Small intestine (tissue), 7 donors: ENCODE measurements around the gene INHA. TPM values are rescaled to one million over a fixed set of nuclear protein-coding genes. Genes with fewer than 3 reads are reported as not detected.

Experiments
- DNase-seq, 2 donors: peaks; one replicate each; pipeline versions ENCODE4 v3.0.0 to v3.0.0-alpha.2; 2013
- FAIRE-seq: peaks from 2 replicates; lab custom pipeline; 2012; peaks lifted over from hg19 to GRCh38; lab: Jason Lieb, UNC
- H3K27ac ChIP-seq, 3 donors: one replicate each; pipeline ENCODE4 v1.5.1; 2013; ENCODE audit warnings: low read length in 2 of 3, mild to moderate bottlenecking in 2 of 3, control low read depth in 1 of 3, inconsistent platforms in 1 of 3, low read depth in 1 of 3, moderate library complexity in 1 of 3
- H3K27me3 ChIP-seq, 3 donors: one replicate each; pipeline ENCODE4 v1.6.1; 2013; ENCODE audit warnings: low read length in 3 of 3, inconsistent platforms in 1 of 3; ENCODE audit not compliant: control insufficient read depth in 3 of 3, insufficient read depth in 3 of 3
- H3K36me3 ChIP-seq, 3 donors: one replicate each; pipeline ENCODE4 v1.6.1; 2013; ENCODE audit warnings: low read length in 3 of 3, inconsistent platforms in 1 of 3, low read depth in 1 of 3, mild to moderate bottlenecking in 1 of 3, moderate library complexity in 1 of 3; ENCODE audit not compliant: control insufficient read depth in 3 of 3, insufficient read depth in 2 of 3
- H3K4me1 ChIP-seq, 3 donors: one replicate each; pipeline ENCODE4 v1.6.1; 2013; ENCODE audit warnings: low read length in 2 of 3, inconsistent platforms in 1 of 3, low read depth in 1 of 3, mild to moderate bottlenecking in 1 of 3, moderate library complexity in 1 of 3; ENCODE audit not compliant: control insufficient read depth in 3 of 3, insufficient read depth in 2 of 3
- H3K4me3 ChIP-seq, 3 donors: one replicate each; pipeline ENCODE4 v1.5.1; 2013; ENCODE audit warnings: low read length in 3 of 3, control low read depth in 1 of 3, inconsistent platforms in 1 of 3, low read depth in 1 of 3, mild to moderate bottlenecking in 1 of 3, moderate library complexity in 1 of 3
- H3K9me3 ChIP-seq, 2 donors: one replicate each; pipeline ENCODE4 v1.6.1; 2013; ENCODE audit warnings: low read depth in 1 of 2, low read length in 1 of 2; ENCODE audit not compliant: control insufficient read depth in 2 of 2, insufficient read depth in 1 of 2
- WGBS, 3 donors: extraction: QIAGEN DNeasy Blood & Tissue Kit; methylation state at CpG; one replicate each; pipeline ENCODE4 v1.1.7; 2013; 5-methylcytosine and 5-hydroxymethylcytosine counted together
- polyA plus RNA-seq, 4 donors: library from polyadenylated mRNA; stranded (reverse) in 3 of 4; unstranded in 1 of 4; fragments of 200-250 nt in 3 of 4; fragments of 120-200 nt in 1 of 4; gene quantifications; one replicate each; pipeline versions ENCODE4 v1.2.1 to v1.2.3, GENCODE V29; 2013
- donor health status: healthy with polysubstance abuse.
- donor health status: control.
- donor health status: control.
- donor health status: Bipolar disorder and iron deficiency.
- donor health status: healthy.

Gene INHA
- polyA plus RNA-seq, 4 donors = 0.18 to 0.78 TPM; not detected in 2

- H3K9me3 ChIP-seq = no peaks in the 10 kb centered on the region
- WGBS, 3 donors = 63 to 76% (median 72%) methylated on average over 21 of the region's 21 CpGs
- H3K27ac ChIP-seq = no peak overlapping the region
- FAIRE-seq = no peak
- H3K27me3 ChIP-seq = peaks cover 0 to 3% (median 0%) of the 10 kb centered on the region in 3 donors
- peaks cover 0 to 5% (median 0%) of the 10 kb centered on the region in 3 donors for H3K4me1 ChIP-seq
- H3K4me3 ChIP-seq = no peak overlapping the region
- DNase-seq = peak; percentile 34 to 66
- peaks cover 0 to 75% (median 0%) of the 10 kb centered on the region in 3 donors for H3K36me3 ChIP-seq
Observed at GRCh38 chr2:219565130-219566080, 6.7 kb upstream of the INHA start.

- H3K4me1 ChIP-seq = peaks cover 0 to 8% (median 0%) of the 10 kb centered on the region in 3 donors
- WGBS, 3 donors = 88 to 89% (median 88%) methylated on average over 11 of the region's 11 CpGs
- no peaks in the 10 kb centered on the region for H3K9me3 ChIP-seq
- H3K27me3 ChIP-seq = peaks cover 0 to 3% (median 0%) of the 10 kb centered on the region in 3 donors
- H3K4me3 ChIP-seq = no peak overlapping the region
- DNase-seq (no peak), FAIRE-seq (no peak)
- H3K36me3 ChIP-seq = peaks cover 0 to 65% (median 0%) of the 10 kb centered on the region in 3 donors
- no peak overlapping the region for H3K27ac ChIP-seq
Observed at GRCh38 chr2:219566640-219567039, 5.5 kb upstream of the INHA start.

- DNase-seq (no peak), FAIRE-seq (no peak)
- Histone ChIP-seq H3K27me3 (peaks cover 0 to 3% (median 0%) of the 10 kb centered on the region in 3 donors), H3K4me3 (no peak overlapping the region), H3K4me1 (peaks cover 0 to 12% (median 0%) of the 10 kb centered on the region in 3 donors), H3K9me3 (no peaks in the 10 kb centered on the region), H3K27ac (no peak overlapping the region), H3K36me3 (peaks cover 0 to 60% (median 0%) of the 10 kb centered on the region in 3 donors)
- 92 to 94% (median 94%) methylated on average over 18 of the region's 18 CpGs for WGBS, 3 donors
Observed at GRCh38 chr2:219567131-219567530, 5.0 kb upstream of the INHA start.

GRCh38 chr2:219567791-219568361 lies 4.2 kb upstream of the INHA start:
- Histone ChIP-seq H3K27me3 (peaks cover 0 to 3% (median 0%) of the 10 kb centered on the region in 3 donors), H3K27ac (no peak overlapping the region), H3K36me3 (peaks cover 0 to 53% (median 0%) of the 10 kb centered on the region in 3 donors), H3K4me3 (no peak overlapping the region), H3K9me3 (no peaks in the 10 kb centered on the region), H3K4me1 (peaks cover 0 to 15% (median 0%) of the 10 kb centered on the region in 3 donors)
- FAIRE-seq (no peak), DNase-seq (no peak)
- WGBS, 3 donors = 91 to 94% (median 92%) methylated on average over 35 of the region's 35 CpGs

- Histone ChIP-seq H3K27ac (no peak overlapping the region), H3K9me3 (no peaks in the 10 kb centered on the region), H3K4me1 (peaks cover 0 to 15% (median 0%) of the 10 kb centered on the region in 3 donors), H3K4me3 (no peak overlapping the region), H3K36me3 (peaks cover 0 to 41% (median 0%) of the 10 kb centered on the region in 3 donors), H3K27me3 (peaks cover 0 to 3% (median 0%) of the 10 kb centered on the region in 3 donors)
- FAIRE-seq = no peak
- WGBS, 3 donors = 93 to 94% (median 93%) methylated on average over 6 of the region's 6 CpGs
- DNase-seq = no peak
Observed at GRCh38 chr2:219569041-219569440, 3.1 kb upstream of the INHA start.

- WGBS, 3 donors = 85 to 89% (median 86%) methylated on average over 6 of the region's 6 CpGs
- H3K27ac ChIP-seq = no peak overlapping the region
Observed at GRCh38 chr2:219569635-219570034, 2.5 kb upstream of the INHA start.

GRCh38 chr2:219570194-219570923 lies 1.8 kb upstream of the INHA start:
- Histone ChIP-seq H3K36me3 (peaks cover 0 to 29% (median 0%) of the 10 kb centered on the region in 3 donors), H3K27me3 (peaks cover 0 to 5% (median 0%) of the 10 kb centered on the region in 3 donors), H3K4me3 (peak overlapping the region; percentile 38 to 57 (median 54)), H3K9me3 (no peaks in the 10 kb centered on the region), H3K27ac (peak overlapping the region in 2 of 3 donors; percentile 28 to 57), H3K4me1 (peaks cover 0 to 15% (median 0%) of the 10 kb centered on the region in 3 donors)
- WGBS, 3 donors = 15 to 19% (median 17%) methylated on average over 57 to 95 of the region's 95 CpGs
- peak in 1 of 2 donors; percentile 72 for DNase-seq
- FAIRE-seq = no peak

More at GRCh38 chr2:219569635-219570034, 2.5 kb upstream of the INHA start:
- Histone ChIP-seq H3K9me3 (no peaks in the 10 kb centered on the region), H3K27me3 (peaks cover 0 to 3% (median 0%) of the 10 kb centered on the region in 3 donors), H3K36me3 (peaks cover 0 to 37% (median 0%) of the 10 kb centered on the region in 3 donors), H3K4me1 (peaks cover 0 to 15% (median 0%) of the 10 kb centered on the region in 3 donors), H3K4me3 (peak overlapping the region in 1 of 3 donors; percentile 57)
- DNase-seq = no peak
- FAIRE-seq = no peak
